Amygdala (tissue), 56 donors: ENCODE data around the gene GAS5.
"Not testable (repeated sequence)": the region's sequence is repeated elsewhere in the genome, so short reads cannot be mapped to it uniquely, and the experiment has no call there.

Experiments used
- DNase-seq, 56 donors: peaks; one replicate each; lab custom pipeline; 2025; lab: John Stamatoyannopoulos, UW

GAS5 gene

DNA sequence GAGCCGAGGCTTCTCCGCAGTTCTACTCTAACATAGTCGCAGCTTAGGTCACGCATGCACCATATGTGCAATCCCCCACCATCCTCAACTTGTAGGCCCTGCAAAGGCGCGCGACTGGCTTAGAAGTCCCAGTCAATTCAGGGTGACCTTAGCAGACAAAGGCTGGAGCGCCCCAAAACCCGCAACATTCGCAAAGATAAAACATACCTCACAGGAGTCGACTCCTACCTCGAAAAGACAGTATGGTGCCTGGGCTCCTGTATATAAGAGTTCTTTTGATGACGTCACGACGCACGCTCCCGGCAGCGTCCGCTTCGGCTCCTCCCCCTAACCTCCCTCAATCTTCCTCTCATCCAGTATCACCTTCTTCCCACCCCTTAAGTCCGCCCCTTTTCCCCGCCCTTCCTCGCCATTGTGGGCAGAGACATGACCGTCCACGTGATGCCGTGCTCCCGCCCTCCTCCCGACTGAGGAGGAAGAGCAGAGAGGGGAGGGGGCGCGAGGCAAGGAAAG lies at the start of gene GAS5:
Gene GAS5, minus strand, starts transcription at position 237 of the 513 bp plus-strand sequence.
- peak; percentile 76 to 99 (median 98) for DNase-seq

DNA sequence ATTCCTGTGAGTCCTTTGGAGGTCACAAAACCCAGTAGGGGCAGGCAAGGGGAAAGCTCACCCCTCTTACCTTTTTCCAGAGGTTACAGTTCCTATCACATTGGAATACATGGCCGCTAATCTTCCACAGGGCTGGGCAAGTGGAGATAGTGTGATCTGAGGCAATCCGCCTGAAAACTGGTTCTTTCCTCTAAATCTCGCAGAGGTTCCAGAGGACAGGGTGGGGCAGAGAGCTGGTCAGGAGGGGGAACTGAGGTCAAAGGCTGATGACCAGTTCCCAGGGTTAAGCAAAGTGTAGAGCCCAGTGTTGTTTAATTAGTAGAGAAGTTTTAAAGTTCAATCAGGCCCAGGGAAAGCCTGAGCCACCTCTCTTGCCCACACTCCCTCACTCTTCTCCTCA lies 49.4 kb upstream of the GAS5 start, which contains the start of gene SERPINC1:
Gene SERPINC1, minus strand, starts transcription at position 179 of the 400 bp plus-strand sequence. Its CDS starts 68 bp downstream, at position 111.
- no peak for DNase-seq

- no peak for DNase-seq
Measured at GRCh38 chr1:173916667-173917066, 48.9 kb upstream of the GAS5 start.

DNA sequence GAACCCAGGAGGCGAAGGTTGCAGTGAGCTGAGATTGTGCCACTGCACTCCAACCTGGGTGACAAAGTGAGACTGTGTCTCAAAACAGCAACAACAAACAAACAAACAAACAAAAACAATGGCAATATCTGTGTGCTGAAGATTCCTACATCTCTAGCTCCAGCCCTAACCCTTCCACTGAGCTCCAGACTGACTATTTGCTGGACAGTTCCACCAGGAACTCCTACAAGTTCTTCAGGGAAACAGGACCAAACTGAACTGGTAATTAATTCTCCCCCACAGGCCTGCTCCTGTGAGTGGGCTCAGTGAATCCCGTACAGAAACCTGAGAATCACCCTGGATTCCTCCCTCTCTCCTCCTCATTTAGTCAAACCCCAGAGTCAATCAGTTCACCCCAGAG lies 47.8 kb upstream of the GAS5 start:
- DNase-seq: no peak

- no peak for DNase-seq
Measured at GRCh38 chr1:173914366-173914871, 46.6 kb upstream of the GAS5 start.

DNA sequence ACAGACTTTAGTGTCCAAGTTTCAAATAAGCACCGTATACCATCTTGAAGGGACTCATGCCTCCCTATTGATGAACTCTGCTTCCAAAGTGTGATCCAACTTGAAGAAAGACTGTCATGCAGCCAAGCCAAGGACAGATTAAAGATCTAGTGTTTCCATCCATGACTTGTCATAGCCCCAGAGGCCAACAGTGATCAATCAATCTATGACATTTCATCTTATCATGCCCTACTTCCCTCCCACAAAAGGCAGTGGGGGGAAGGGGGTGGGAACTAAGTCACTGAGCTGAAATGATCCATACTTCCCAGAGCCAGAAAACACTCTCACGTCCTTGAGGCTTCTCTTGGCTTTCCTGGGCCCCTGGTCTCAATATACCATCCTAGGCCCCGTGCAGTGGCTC lies 45.3 kb upstream of the GAS5 start:
- no peak for DNase-seq

DNA sequence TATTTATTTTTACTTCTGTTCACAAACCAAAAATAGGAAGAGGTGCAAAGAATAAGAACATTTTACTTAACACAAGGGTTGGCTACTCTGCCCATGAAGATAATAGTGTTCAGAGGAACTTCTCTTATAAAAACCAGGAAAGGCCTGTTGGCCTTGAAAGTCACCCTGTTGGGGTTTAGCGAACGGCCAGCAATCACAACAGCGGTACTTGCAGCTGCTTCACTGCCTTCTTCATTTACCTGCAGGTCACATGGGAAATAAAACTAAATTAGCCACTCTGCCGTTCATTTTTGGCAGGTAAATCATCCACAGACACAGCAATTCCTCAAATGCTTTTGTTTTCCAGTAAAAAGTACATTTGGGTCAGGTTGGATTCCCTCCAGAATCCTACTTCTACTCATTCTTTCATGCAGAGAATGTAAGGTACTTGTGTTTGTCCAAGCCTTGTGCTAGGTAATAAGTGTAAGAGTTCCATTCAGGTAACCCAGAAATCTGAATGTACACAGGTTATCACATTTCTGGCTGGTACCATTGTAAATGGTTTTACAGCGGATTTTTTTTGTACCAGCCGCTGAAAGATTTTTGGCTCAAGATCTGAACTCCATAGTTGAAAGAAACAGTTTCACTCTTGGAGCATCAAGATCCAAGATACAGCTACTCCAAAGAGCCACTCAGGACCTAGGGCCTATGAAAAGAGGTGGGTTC lies 36.2 kb upstream of the GAS5 start:
- no peak for DNase-seq

GRCh38 chr1:173900992-173901391 lies 33.2 kb upstream of the GAS5 start:
- DNase-seq: no peak

- no peak for DNase-seq
Measured at GRCh38 chr1:173900427-173900826, 32.6 kb upstream of the GAS5 start.

DNA sequence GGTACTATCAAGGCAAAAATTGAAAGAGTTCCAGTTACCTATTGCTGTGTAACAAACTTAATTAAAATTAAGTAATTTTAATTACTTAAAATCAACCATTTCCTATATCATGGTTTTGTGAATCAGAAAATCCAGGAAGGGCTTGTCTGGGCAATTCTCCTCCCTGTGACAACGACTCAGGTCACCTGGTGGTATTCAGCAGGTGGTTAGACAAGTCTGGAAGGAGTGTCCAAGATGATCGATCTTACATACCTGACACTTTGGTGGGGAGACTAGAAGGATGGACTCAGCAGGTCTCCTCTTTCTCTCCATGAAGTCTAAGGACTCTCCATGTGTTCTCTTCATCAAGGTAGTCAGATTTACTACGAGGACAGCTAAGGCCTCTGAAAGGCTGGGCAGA lies 26.4 kb upstream of the GAS5 start:
- DNase-seq: no peak

DNA sequence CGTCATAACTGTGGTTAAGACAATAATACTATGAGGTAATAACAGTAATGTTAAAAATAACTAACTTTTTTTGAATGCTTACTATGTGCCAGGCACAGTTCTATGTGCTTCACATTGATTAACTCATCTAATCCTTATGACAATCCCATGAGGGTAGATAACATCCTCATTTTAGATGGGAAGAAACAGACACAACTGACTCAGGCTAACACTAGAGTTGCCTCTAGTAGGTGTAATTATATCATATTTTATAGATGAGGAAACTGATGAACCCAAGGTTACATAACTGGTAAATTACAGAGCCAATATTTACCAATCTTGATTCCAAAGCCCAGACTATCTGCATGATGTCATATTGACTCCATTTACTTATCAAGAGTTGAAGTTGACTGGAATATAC lies 25.8 kb upstream of the GAS5 start:
- DNase-seq: no peak

DNA sequence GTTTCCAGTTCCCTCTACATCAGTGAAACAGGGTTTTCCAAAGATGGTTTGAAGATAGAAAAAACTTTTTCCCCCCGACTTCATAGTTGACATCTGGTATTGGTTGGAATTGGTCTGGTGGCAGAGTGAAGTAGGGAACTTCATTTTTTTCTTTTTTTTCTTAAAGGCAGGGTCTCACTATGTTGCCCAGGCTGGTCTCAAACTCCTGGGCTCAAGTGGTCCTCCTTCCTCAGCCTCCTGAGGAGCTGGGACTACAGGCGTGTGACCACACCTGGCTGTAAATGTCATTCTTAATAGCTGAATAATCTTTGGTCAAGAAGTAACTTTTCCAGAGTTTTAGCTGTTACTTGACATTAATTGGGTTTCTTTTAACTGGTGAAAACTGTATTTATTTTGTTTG lies 22.1 kb upstream of the GAS5 start:
- DNase-seq: no peak

DNA sequence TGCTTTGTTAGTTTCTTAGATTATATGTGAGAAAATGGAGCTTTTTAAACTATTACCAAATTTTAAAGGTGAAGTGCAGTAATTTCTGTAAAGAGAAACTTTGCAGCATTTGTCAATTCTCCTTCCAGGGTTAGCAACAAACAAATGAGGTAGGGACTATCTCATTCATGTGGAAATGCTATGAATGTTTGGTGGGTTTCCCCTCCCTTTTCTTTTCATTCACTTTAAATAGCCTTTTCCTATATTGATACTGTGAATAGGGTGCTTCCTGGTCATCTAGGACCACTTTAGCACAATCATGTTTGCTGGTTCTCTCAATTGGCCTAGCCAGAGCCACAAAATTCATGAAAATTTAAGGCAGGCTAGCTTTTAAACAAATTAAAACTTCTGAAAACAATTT lies 21.0 kb upstream of the GAS5 start:
- DNase-seq: no peak

GRCh38 chr1:173887627-173888026 lies 19.8 kb upstream of the GAS5 start:
- no peak for DNase-seq

DNA sequence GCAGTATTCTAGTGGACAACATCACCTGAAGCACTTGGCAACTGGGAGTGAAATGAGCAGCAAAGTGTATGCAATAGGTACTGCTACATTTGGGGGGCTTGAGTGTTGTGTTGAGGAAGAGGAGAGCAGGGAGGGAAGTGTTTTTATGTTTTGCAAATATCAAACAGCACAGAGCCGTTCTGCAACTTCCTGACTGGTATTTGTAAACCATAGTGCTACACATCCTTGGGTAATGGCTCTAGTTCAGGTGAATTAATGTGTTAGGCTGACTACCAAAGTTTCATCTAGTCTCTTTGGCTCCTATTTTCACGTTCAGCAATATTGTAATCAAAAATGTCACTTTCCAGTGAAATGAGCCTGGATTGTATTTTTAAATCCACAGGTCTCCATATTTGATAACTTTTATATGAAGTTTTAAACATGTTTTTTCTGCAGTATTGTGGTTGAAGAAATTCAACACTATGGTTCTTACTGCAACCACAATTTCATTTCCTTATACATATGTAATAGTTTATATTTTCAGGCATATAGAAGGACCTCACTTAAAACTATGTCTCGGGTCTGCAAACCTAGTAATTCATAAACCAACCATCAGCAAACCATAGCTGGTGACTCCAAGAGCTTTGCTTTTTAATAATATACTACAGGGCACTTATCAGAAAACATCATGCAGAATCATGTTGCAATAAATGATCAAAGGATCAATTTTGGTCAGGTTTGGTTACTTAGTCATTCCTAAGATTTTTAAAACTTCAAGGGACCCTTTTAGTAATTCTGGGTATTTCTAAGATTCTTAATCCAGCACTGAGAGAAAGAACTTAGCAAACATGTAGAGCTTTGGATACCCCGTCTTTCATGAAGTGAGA lies 19.2 kb upstream of the GAS5 start:
- DNase-seq: no peak

- no peak for DNase-seq
Measured at GRCh38 chr1:173884701-173885100, 16.9 kb upstream of the GAS5 start.

DNA sequence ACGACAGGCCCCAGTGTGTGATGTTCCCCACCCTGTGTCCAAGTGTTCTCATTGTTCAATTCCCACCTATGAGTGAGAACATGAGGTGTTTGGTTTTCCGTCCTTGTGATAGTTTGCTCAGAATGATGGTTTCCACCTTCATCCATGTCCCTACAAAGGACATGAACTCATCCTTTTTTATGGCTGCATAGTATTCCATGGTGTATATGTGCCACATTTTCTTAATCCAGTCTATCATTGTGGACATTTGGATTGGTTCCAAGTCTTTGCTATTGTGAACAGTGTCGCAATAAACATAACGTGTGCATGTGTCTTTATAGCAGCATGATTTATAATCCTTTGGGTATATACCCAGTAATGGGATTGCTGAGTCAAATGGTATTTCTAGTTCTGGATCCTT lies 13.3 kb upstream of the GAS5 start:
- DNase-seq: not testable (repeated sequence)

- DNase-seq: no peak
Measured at GRCh38 chr1:173878251-173878650, 10.5 kb upstream of the GAS5 start.

DNA sequence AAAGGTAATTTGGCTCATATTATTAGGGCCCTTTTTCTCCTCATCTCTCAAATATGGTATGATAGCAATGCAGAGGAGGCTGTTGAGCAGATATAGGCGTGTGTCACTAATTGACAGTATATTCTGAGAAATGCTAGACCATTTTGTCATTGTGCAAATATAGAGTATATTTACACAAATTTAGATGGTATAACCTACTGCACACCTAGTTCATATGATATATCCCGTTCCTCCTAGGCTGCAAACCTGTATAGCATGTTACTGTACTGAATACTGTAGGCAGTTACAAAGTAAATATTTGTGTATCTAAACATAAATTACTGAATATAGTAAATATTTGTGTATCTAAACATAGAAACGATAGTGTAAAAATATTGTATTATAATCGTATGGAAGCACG lies 8.9 kb upstream of the GAS5 start:
- no peak for DNase-seq

DNA sequence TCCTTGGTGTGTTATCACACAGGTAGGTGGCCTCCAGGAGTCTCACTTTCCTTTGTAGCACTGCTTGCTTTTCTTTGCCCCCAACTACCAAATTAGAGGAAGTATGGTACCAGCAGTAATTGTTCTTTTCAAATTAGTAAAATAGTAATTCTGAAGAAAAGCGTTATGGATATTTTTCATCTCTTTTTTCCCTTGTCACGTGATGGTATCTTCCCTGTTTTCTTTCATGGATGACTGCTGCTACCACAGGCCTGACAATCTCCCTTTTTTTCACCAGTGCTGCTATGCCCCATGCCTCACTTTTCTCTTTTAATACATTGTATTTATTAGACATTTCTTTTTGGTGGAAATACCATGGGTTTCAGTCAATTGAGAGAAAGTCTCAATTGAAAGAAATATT lies 3.7 kb upstream of the GAS5 start:
- no peak for DNase-seq

- DNase-seq: no peak
Measured at GRCh38 chr1:173871091-173871490, 3.3 kb upstream of the GAS5 start.
